NCI-H446 (cell line): ENCODE results near the gene PIK3R6.
"Not testable (repeated sequence)": the region's sequence is repeated elsewhere in the genome, so short reads cannot be mapped to it uniquely, and the experiment has no call there.

Experiments
- DNase-seq, 2 experiments: peaks; one replicate each; lab custom pipeline; 2025; lab: John Stamatoyannopoulos, UW

PIK3R6 gene

GRCh38 chr17:8872705-8873435 is 5.4 kb upstream of the PIK3R6 start:
- DNase-seq, result no peak

GRCh38 chr17:8872036-8872704 is 4.7 kb upstream of the PIK3R6 start:
- DNase-seq, result no peak

- no peak for DNase-seq
Measured at GRCh38 chr17:8871081-8871581, 3.7 kb upstream of the PIK3R6 start.

- no peak for DNase-seq
Measured at GRCh38 chr17:8870406-8871040, 3.0 kb upstream of the PIK3R6 start.

- DNase-seq, result no peak
Measured at GRCh38 chr17:8869114-8869815, 1.8 kb upstream of the PIK3R6 start.

- DNase-seq, result no peak
Measured at GRCh38 chr17:8868529-8868951, 1.1 kb upstream of the PIK3R6 start.

- DNase-seq, result no peak
Measured at GRCh38 chr17:8868092-8868491, 618 bp upstream of the PIK3R6 start.

GRCh38 chr17:8865811-8866210 is 1.7 kb downstream of the PIK3R6 start:
- DNase-seq, result no peak

- no peak for DNase-seq
Measured at GRCh38 chr17:8865385-8865784, 2.1 kb downstream of the PIK3R6 start.

- no peak for DNase-seq
Measured at GRCh38 chr17:8862213-8863056, 5.0 kb downstream of the PIK3R6 start.

GRCh38 chr17:8861495-8862181 is 5.8 kb downstream of the PIK3R6 start:
- no peak for DNase-seq

GRCh38 chr17:8859804-8860430 is 7.6 kb downstream of the PIK3R6 start:
- DNase-seq, result no peak

GRCh38 chr17:8859027-8859803 is 8.3 kb downstream of the PIK3R6 start:
- no peak for DNase-seq

GRCh38 chr17:8857919-8858318 is 9.6 kb downstream of the PIK3R6 start:
- DNase-seq, result no peak

GRCh38 chr17:8856869-8857575 is 10.5 kb downstream of the PIK3R6 start:
- DNase-seq, result no peak

GRCh38 chr17:8856205-8856603 is 11.3 kb downstream of the PIK3R6 start:
- not testable (repeated sequence) for DNase-seq

- DNase-seq, result no peak
Measured at GRCh38 chr17:8855477-8856204, 11.8 kb downstream of the PIK3R6 start.

GRCh38 chr17:8851600-8851999 is 15.9 kb downstream of the PIK3R6 start:
- no peak for DNase-seq
